ENCODE measurements around the gene POPDC3. TPM values are rescaled to one million over a fixed set of nuclear protein-coding genes. Genes with fewer than 3 reads are reported as not detected.

Gene POPDC3
- total and polyA plus RNA-seq, 2 of the 4 experiments (the other 2 are of a cell fraction) = 22.7 to 25.8 TPM

DNA sequence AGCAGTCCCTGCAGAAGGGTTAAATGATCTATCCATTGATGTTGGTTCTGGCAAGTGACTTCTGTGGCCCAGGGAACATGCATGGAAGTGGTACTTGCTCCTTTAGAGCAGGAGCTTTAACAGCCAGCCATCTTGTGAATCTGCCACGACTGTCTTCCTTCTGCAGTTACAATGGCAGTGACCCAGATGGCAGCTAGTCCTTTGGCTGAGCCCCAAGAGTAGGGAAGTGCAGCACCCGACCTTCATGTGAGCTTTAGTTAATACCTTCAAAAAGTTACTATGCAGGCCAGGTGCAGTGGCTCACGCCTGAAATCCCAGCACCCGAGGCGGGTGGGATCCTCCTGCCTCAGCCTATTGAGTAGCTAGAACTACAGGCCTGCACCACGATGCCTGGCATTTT, 66.4 kb downstream of the POPDC3 start:
- H3K27ac ChIP-seq (ENCODE audit: insufficient read depth, low read length) = no peak overlapping the region
- DNase-seq (no peak), ATAC-seq (ENCODE audit: low read depth) (no peak)
- no peak overlapping the region for H3K14ac ChIP-seq (replicated peaks; ENCODE audit: low read depth, low read length)
- no peak overlapping the region for H4K91ac ChIP-seq (ENCODE audit: insufficient read depth, low read depth, low read length)
- H3K79me1 ChIP-seq (ENCODE audit: low read depth in 1 of 2, low read length in 2 of 2) = peaks cover 0 to 3% of the 10 kb centered on the region in 2 experiments; a peak in 1 of 4 replicates
- no peak overlapping the region for H3K4me2 ChIP-seq (ENCODE audit: low read depth, low read length)
- BruUV-seq (replicated peaks) = no TSS peak
- H4K20me1 ChIP-seq (ENCODE audit: insufficient read depth, low read length) = no peaks in the 10 kb centered on the region; the same call in 1 of the 2 replicates
- H3K9me3 ChIP-seq (ENCODE audit: control insufficient read depth, insufficient read depth, low read length) = no peaks in the 10 kb centered on the region
- H4K5ac ChIP-seq (ENCODE audit: low read depth, low read length) = no peak overlapping the region
- no peak overlapping the region for H2AK9ac ChIP-seq (replicated peaks; ENCODE audit: low read depth, low read length, poor library complexity)
- CTCF ChIA-PET = interaction anchor here (0.9 to 1.0 kb wide), 2 partner anchors 26 to 35 kb away, joined by 3 read pairs; no protein-coding TSS in a partner anchor
- no peak overlapping the region for H4K8ac ChIP-seq (ENCODE audit: low read depth in 2 of 2, low read length in 2 of 2)
- no peak overlapping the region for H3K4me3 ChIP-seq (ENCODE audit: insufficient read depth, low read depth, low read length)
- peaks cover 7% of the 10 kb centered on the region; the same call in 1 of the 2 replicates for H3K36me3 ChIP-seq (ENCODE audit: control insufficient read depth, insufficient read depth, low read length)
- no peak overlapping the region for H3K18ac ChIP-seq (ENCODE audit: low read depth, low read length)
- TF ChIP-seq MAFK (IDR thresholded peaks at IDR 0.05; ENCODE audit: low read depth, low read length) (no peak), SMC3 (IDR thresholded peaks at IDR 0.05; ENCODE audit: low read depth, low read length) (no peak)
- in situ Hi-C loops (cut with MboI; ENCODE audit: low sequenced_read_pairs) (no loop called here), dilution Hi-C loops (cut with HindIII; ENCODE audit: low sequenced_read_pairs, unreplicated experiment) (no loop called here), intact Hi-C loops (cut with micrococcal nuclease) (no loop called here)
- no peak overlapping the region for H2BK120ac ChIP-seq (ENCODE audit: low read depth, low read length)
- no peak overlapping the region for H2BK15ac ChIP-seq (ENCODE audit: low read depth, low read length)
- no peak overlapping the region for H3K56ac ChIP-seq (ENCODE audit: extremely low read depth, insufficient read depth, low read length)
- H2BK5ac ChIP-seq (ENCODE audit: low read depth, low read length, poor library complexity, severe bottlenecking) = no peak overlapping the region
- peaks cover 6% of the 10 kb centered on the region for H3K9me1 ChIP-seq (ENCODE audit: insufficient read depth, low read length)
- H2BK20ac ChIP-seq (ENCODE audit: low read depth, low read length) = no peak overlapping the region
- H3K4me1 ChIP-seq (ENCODE audit: control insufficient read depth, insufficient read depth, low read length) = no peaks in the 10 kb centered on the region
- no peak overlapping the region for H3K9ac ChIP-seq (ENCODE audit: low read depth, low read length)
- H3K23ac ChIP-seq (ENCODE audit: low read depth, low read length) = no peak overlapping the region
- no peak overlapping the region for H2AK5ac ChIP-seq (ENCODE audit: low read depth, low read length)
- H3K27me3 ChIP-seq (ENCODE audit: control insufficient read depth, insufficient read depth, low read length) = no peaks in the 10 kb centered on the region
- no peak overlapping the region for H2AFZ ChIP-seq (replicated peaks; ENCODE audit: low read length, poor library complexity)
- H3K4ac ChIP-seq (ENCODE audit: low read depth, low read length) = no peak overlapping the region
- POLR2A ChIA-PET (ENCODE audit: unreplicated experiment) = no interaction called here
- 86% methylated on average over 4 of the region's 6 CpGs; no CpG with 5 or more reads in 1 of the 2 experiments for WGBS, 2 experiments (ENCODE audit: extremely low coverage in 2 of 2, insufficient read length in 1 of 2)

Measured in IMR-90 (cell line).